Lower leg skin (tissue), 3 donors: ENCODE data around the gene TCP10L.
"Not testable (repeated sequence)": the region's sequence is repeated elsewhere in the genome, so short reads cannot be mapped to it uniquely, and the experiment has no call there.

Experiments
- POLR2A ChIP-seq, 2 donors: fragments of 450-650 bp; IDR thresholded peaks; one replicate each; pipeline ENCODE4 v1.6.1; 2016 to 2017; ENCODE audit warnings: antibody characterized with exemption in 2 of 2, mild to moderate bottlenecking in 1 of 2, moderate library complexity in 1 of 2
- TF ChIP-seq, protein P1 (sequence below), 3 donors: fragments of 450-650 bp; IDR thresholded peaks; one replicate each; pipeline ENCODE4 v1.5.1; 2016; ENCODE audit warnings: antibody characterized with exemption in 3 of 3, mild to moderate bottlenecking in 3 of 3, moderate library complexity in 2 of 3

DNA sequence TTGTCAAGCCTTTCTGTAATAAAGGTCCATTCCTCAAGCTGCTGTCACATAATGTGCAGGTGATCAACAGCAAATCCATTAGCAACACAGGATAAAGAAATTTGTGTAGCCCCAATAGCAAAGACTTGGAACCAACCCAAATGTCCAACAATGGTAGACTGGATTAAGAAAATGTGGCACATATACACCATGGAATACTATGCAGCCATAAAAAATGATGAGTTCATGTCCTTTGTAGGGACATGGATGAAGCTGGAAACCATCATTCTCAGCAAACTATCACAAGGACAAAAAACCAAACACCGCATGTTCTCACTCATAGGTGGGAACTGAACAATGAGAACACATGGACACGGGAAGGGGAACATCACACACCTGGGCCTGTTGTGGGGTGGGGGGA lies 42.3 kb downstream of the TCP10L start:
- TF ChIP-seq, protein P1, sequence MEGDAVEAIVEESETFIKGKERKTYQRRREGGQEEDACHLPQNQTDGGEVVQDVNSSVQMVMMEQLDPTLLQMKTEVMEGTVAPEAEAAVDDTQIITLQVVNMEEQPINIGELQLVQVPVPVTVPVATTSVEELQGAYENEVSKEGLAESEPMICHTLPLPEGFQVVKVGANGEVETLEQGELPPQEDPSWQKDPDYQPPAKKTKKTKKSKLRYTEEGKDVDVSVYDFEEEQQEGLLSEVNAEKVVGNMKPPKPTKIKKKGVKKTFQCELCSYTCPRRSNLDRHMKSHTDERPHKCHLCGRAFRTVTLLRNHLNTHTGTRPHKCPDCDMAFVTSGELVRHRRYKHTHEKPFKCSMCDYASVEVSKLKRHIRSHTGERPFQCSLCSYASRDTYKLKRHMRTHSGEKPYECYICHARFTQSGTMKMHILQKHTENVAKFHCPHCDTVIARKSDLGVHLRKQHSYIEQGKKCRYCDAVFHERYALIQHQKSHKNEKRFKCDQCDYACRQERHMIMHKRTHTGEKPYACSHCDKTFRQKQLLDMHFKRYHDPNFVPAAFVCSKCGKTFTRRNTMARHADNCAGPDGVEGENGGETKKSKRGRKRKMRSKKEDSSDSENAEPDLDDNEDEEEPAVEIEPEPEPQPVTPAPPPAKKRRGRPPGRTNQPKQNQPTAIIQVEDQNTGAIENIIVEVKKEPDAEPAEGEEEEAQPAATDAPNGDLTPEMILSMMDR (IDR thresholded peaks at IDR 0.05), result not testable (repeated sequence)
- not testable (repeated sequence) for TF ChIP-seq POLR2A (IDR thresholded peaks at IDR 0.05)
